CD4-positive, alpha-beta memory T cell (primary cell): ENCODE measurements around the gene TDRD12. TPM values are rescaled to one million over a fixed set of nuclear protein-coding genes. Genes with fewer than 3 reads are reported as not detected.
A peak's percentile ranks its signal among the peaks of the same experiment; 100 is the strongest.
"Not testable (repeated sequence)": the region's sequence is repeated elsewhere in the genome, so short reads cannot be mapped to it uniquely, and the experiment has no call there.

Source experiments
- CTCF ChIA-PET: fragments of 350-600 bp; sonication (Branson Sonifier 250); formaldehyde crosslinking; loops from one replicate; lab custom pipeline; 2021; ENCODE audit warnings: inconsistent platforms; ENCODE audit not compliant: partially characterized antibody; lab: Charles Lee
- POLR2A ChIA-PET: fragments of 350-600 bp; sonication (Branson Sonifier 250); formaldehyde crosslinking; loops from one replicate; lab custom pipeline; 2021; ENCODE audit not compliant: partially characterized antibody; lab: Charles Lee
- DNase-seq, 5 donors: peaks; one replicate each; pipeline versions ENCODE4 v3.0.0 to v3.0.0-alpha.2; 2020 to 2022; ENCODE audit warnings: mixed read lengths in 1 of 5
- H3K27ac ChIP-seq: one replicate; pipeline ENCODE4 v1.7.0; 2013; ENCODE audit warnings: low read depth, low read length
- H3K27me3 ChIP-seq: 2 replicates; pipeline ENCODE4 v1.7.0; 2013; ENCODE audit warnings: mild to moderate bottlenecking, low read length, moderate library complexity; ENCODE audit not compliant: insufficient read depth
- H3K36me3 ChIP-seq: 2 replicates; pipeline ENCODE4 v1.7.0; 2013; ENCODE audit warnings: mild to moderate bottlenecking, low read length, moderate library complexity; ENCODE audit not compliant: insufficient read depth
- H3K4me1 ChIP-seq: 2 replicates; pipeline ENCODE4 v1.7.0; 2013; ENCODE audit warnings: mild to moderate bottlenecking, low read length, moderate library complexity; ENCODE audit not compliant: insufficient read depth
- H3K4me3 ChIP-seq, 2 donors: one replicate each; pipeline ENCODE4 v1.7.0; 2013; ENCODE audit warnings: low read length in 2 of 2, mild to moderate bottlenecking in 1 of 2
- H3K9me3 ChIP-seq, 2 donors: one replicate each; pipeline ENCODE4 v1.7.0; 2013; ENCODE audit warnings: low read length in 2 of 2, control low read depth in 1 of 2; ENCODE audit not compliant: control insufficient read depth in 1 of 2
- H3K27ac Mint-ChIP-seq, 7 donors: one replicate each; pipeline ENCODE4 v1.8.0; 2020 to 2021; ENCODE audit warnings: mixed read lengths in 7 of 7, mild to moderate bottlenecking in 6 of 7, inconsistent platforms in 3 of 7, moderate library complexity in 3 of 7
- H3K27me3 Mint-ChIP-seq, 2 donors: one replicate each; pipeline ENCODE4 v1.8.0; 2020 to 2021; ENCODE audit warnings: mixed read lengths in 2 of 2
- H3K36me3 Mint-ChIP-seq, 2 donors: one replicate each; pipeline ENCODE4 v1.8.0; 2020 to 2021; ENCODE audit warnings: mixed read lengths in 2 of 2, inconsistent platforms in 1 of 2, mild to moderate bottlenecking in 1 of 2
- H3K4me1 Mint-ChIP-seq, 4 donors: one replicate each; pipeline ENCODE4 v1.8.0; 2020 to 2021; ENCODE audit warnings: mixed read lengths in 4 of 4, mild to moderate bottlenecking in 1 of 4
- H3K4me3 Mint-ChIP-seq, 8 donors: one replicate each; pipeline ENCODE4 v1.8.0; 2020 to 2021; ENCODE audit warnings: mixed read lengths in 8 of 8, mild to moderate bottlenecking in 7 of 8, moderate library complexity in 6 of 8, inconsistent platforms in 3 of 8
- H3K9me3 Mint-ChIP-seq, 8 donors: one replicate each; pipeline ENCODE4 v1.8.0; 2020 to 2021; ENCODE audit warnings: mixed read lengths in 8 of 8, mild to moderate bottlenecking in 5 of 8, inconsistent platforms in 3 of 8, moderate library complexity in 1 of 8
- intact Hi-C: fragments of 100-400 bp; cut with micrococcal nuclease; formaldehyde crosslinking; loops from one replicate; pipeline ENCODE4 v1.15.1; 2023
- polyA plus RNA-seq, 2 donors: library from polyadenylated mRNA; unstranded; fragments of 300-500 nt; fragmentation: Illumina TruSeq; gene quantifications; one replicate each; pipeline ENCODE4 v1.2.3, GENCODE V29; 2021
- total RNA-seq, 2 experiments: library from RNA; stranded (reverse); gene quantifications; one replicate each; pipeline ENCODE4 v1.2.3, GENCODE V29; 2021

TDRD12 gene
- total and polyA plus RNA-seq, 4 experiments from 2014 or later: 0.20 to 1.9 (median 0.65) TPM

- peak overlapping the region; percentile 63 for H3K27ac ChIP-seq
Measured at GRCh38 chr19:32693151-32694108, 26.1 kb upstream of the TDRD12 start.

DNA sequence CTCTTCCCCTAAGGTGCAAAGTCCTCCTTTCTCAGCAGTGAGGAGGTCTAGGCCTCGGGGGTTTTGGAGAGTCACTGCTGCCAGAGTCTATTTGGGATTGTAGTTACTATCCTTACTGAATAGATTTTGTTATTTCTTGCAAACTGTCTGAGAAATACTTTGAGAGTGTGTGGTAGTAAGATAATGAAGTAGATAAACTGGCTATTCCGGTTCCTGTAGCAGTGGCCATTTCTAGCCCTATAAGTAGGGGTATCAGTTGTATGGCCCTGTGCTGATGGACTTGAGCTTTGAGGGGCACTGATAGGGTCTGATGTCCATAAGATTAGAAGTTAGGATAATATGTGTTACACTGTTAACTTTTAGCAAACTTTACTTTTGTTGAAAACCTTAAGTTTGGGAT lies 25.3 kb upstream of the TDRD12 start:
- CTCF ChIA-PET, H3K27me3 Mint-ChIP-seq, H3K36me3 ChIP-seq, H3K9me3 ChIP-seq, H3K4me3 ChIP-seq, H3K9me3 Mint-ChIP-seq, H3K27me3 ChIP-seq, H3K27ac ChIP-seq, DNase-seq: not testable (repeated sequence)
- intact Hi-C loops: loop anchor here (5.0 kb wide), 2 partner anchors 388 to 483 kb away; partner anchors contain the start of gene GPATCH1
- H3K4me3 Mint-ChIP-seq: peak overlapping the region; percentile 90 to 94 (median 92)
- POLR2A ChIA-PET: interaction anchor here (1.1 kb wide), 1 partner anchor 277 kb away, joined by 7 read pairs; the partner anchor contains the start of genes CEP89 and FAAP24
- peaks cover 51 to 79% (median 66%) of the 10 kb centered on the region in 4 donors for H3K4me1 Mint-ChIP-seq
- H3K4me1 ChIP-seq: peaks cover 51% of the 10 kb centered on the region
- H3K27ac Mint-ChIP-seq: peak overlapping the region; percentile 19 to 92 (median 76)
- peaks cover 36 to 38% of the 10 kb centered on the region in 2 donors for H3K36me3 Mint-ChIP-seq

More at GRCh38 chr19:32693151-32694108, 26.1 kb upstream of the TDRD12 start:
- Mint-ChIP-seq H3K36me3 (peaks cover 28 to 29% of the 10 kb centered on the region in 2 donors), H3K4me3 (peak overlapping the region; percentile 90 to 94 (median 92)), H3K4me1 (peaks cover 48 to 70% (median 61%) of the 10 kb centered on the region in 4 donors), H3K27ac (peak overlapping the region; percentile 80 to 95 (median 93))
- peak in 3 of 5 donors; percentile 11 to 51 (median 21) for DNase-seq
- H3K9me3 Mint-ChIP-seq, H3K27me3 Mint-ChIP-seq, H3K36me3 ChIP-seq, H3K9me3 ChIP-seq, H3K27me3 ChIP-seq: not testable (repeated sequence)
- ChIA-PET POLR2A (interaction anchor here (0.9 to 1.6 kb wide), 5 partner anchors 18 to 278 kb away, joined by 3 to 14 read pairs (median 4); partner anchors contain the start of genes ANKRD27, CEP89, FAAP24 and PDCD5), CTCF (interaction anchor here (0.6 to 1.4 kb wide), 3 partner anchors 12 to 94 kb away, joined by 3 to 7 read pairs (median 3); no protein-coding TSS in a partner anchor)
- intact Hi-C loops: loop anchor here (5.0 kb wide), 2 partner anchors 389 to 484 kb away; partner anchors contain the start of gene GPATCH1
- H3K4me1 ChIP-seq: peaks cover 51% of the 10 kb centered on the region
- peak overlapping the region; percentile 85 to 89 for H3K4me3 ChIP-seq

DNA sequence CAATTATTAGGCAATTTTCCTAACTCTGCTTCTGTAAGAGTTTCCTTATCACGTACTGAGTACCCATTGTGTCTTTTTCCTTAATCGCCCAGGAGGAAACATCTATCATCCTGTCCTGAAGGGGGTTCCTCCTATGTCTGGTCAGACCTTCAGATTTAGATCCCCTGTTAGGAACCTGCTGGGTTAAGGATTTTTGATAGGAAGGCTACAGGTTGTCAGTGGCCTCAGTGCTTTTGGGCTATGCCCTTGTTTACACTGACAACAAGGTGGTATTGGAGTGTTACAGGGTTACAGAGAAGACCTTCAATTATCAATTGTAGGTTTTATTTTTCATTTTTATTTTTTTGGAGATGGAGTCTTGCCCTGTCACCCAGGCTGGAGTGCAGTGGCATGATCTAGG lies 24.7 kb upstream of the TDRD12 start:
- CTCF ChIA-PET, H3K36me3 ChIP-seq, POLR2A ChIA-PET, H3K9me3 ChIP-seq, H3K4me3 ChIP-seq, H3K27ac ChIP-seq, H3K27me3 Mint-ChIP-seq, H3K9me3 Mint-ChIP-seq, DNase-seq, H3K27me3 ChIP-seq: not testable (repeated sequence)
- H3K4me1 Mint-ChIP-seq: peaks cover 54 to 81% (median 67%) of the 10 kb centered on the region in 4 donors
- peak overlapping the region; percentile 20 to 94 (median 92) for H3K4me3 Mint-ChIP-seq
- H3K27ac Mint-ChIP-seq: peak overlapping the region in 5 of 7 donors; percentile 19 to 80 (median 64)
- H3K4me1 ChIP-seq: peaks cover 51% of the 10 kb centered on the region
- intact Hi-C loops: loop anchor here (5.0 kb wide), 2 partner anchors 387 to 482 kb away; partner anchors contain the start of gene GPATCH1
- peaks cover 39 to 43% of the 10 kb centered on the region in 2 donors for H3K36me3 Mint-ChIP-seq

DNA sequence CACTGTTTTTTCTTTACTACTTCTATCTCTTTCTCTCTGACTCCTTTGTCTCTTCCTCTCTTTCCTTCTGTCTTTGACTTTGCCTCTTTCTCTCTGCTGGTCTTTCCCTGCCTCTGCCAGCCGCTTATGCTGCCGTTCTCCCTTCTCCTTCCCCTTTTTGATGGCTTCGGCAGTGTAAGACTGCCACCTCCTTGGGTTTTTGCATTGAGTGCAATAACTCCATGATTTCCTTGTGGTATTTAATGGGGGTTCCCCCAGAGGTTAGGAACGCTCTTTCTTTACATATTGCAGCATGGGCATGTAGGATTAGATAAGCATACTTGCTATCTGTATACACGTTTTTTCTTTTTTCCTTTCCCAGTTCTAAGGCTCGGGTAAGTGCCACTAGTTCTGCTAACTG lies 24.1 kb upstream of the TDRD12 start:
- H3K27me3 ChIP-seq, H3K36me3 ChIP-seq, POLR2A ChIA-PET, DNase-seq, intact Hi-C loops, H3K9me3 ChIP-seq, H3K27me3 Mint-ChIP-seq, H3K9me3 Mint-ChIP-seq, H3K27ac ChIP-seq, H3K4me3 ChIP-seq, CTCF ChIA-PET: not testable (repeated sequence)
- H3K4me3 Mint-ChIP-seq: peak overlapping the region; percentile 2 to 79 (median 66)
- H3K4me1 Mint-ChIP-seq: peaks cover 54 to 87% (median 68%) of the 10 kb centered on the region in 4 donors
- peak overlapping the region in 5 of 7 donors; percentile 39 to 84 (median 69) for H3K27ac Mint-ChIP-seq
- H3K36me3 Mint-ChIP-seq: peaks cover 43 to 50% of the 10 kb centered on the region in 2 donors
- H3K4me1 ChIP-seq: peaks cover 51% of the 10 kb centered on the region

- H3K27me3 ChIP-seq, H3K9me3 ChIP-seq, H3K27me3 Mint-ChIP-seq, H3K4me3 ChIP-seq, H3K27ac ChIP-seq, POLR2A ChIA-PET, H3K9me3 Mint-ChIP-seq, intact Hi-C loops, CTCF ChIA-PET, H3K36me3 ChIP-seq, DNase-seq: not testable (repeated sequence)
- peaks cover 46% of the 10 kb centered on the region for H3K4me1 ChIP-seq
- Mint-ChIP-seq H3K4me1 (peaks cover 52 to 84% (median 62%) of the 10 kb centered on the region in 4 donors), H3K36me3 (peaks cover 49 to 56% of the 10 kb centered on the region in 2 donors), H3K4me3 (peak overlapping the region in 1 of 8 donors; percentile 33), H3K27ac (peak overlapping the region in 1 of 7 donors; percentile 41)
Measured at GRCh38 chr19:32696771-32697170, 22.8 kb upstream of the TDRD12 start.

DNA sequence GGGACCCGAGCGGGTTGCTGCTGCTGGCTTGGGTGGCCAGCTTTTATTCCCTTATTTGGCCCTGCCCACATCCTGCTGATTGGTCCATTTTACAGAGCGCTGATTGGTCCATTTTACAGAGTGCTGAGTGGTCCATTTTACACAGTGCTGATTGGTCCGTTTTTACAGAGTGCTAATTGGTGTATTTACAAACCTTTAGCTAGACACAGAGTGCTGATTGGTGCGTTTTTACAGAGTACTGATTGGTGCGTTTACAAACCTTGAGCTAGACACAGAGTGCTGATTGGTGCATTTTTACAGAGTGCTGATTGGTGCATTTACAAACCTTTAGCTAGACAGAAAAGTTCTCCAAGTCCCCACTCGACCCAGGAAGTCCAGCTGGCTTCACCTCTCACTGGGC lies 19.4 kb upstream of the TDRD12 start:
- H3K36me3 ChIP-seq, H3K27ac ChIP-seq, DNase-seq, H3K9me3 ChIP-seq, H3K27me3 ChIP-seq, H3K27me3 Mint-ChIP-seq, intact Hi-C loops, H3K4me3 ChIP-seq, POLR2A ChIA-PET, H3K27ac Mint-ChIP-seq: not testable (repeated sequence)
- peaks cover 22% of the 10 kb centered on the region for H3K4me1 ChIP-seq
- H3K4me1 Mint-ChIP-seq: peaks cover 29 to 62% (median 45%) of the 10 kb centered on the region in 4 donors
- CTCF ChIA-PET: interaction anchor here (1.2 kb wide), 2 partner anchors 9 to 276 kb away, joined by 3 to 4 read pairs; no protein-coding TSS in a partner anchor
- peak overlapping the region in 1 of 8 donors; percentile 8 for H3K4me3 Mint-ChIP-seq
- peaks cover 0 to 20% (median 9%) of the 10 kb centered on the region in 8 donors for H3K9me3 Mint-ChIP-seq
- H3K36me3 Mint-ChIP-seq: peaks cover 50 to 83% of the 10 kb centered on the region in 2 donors

DNA sequence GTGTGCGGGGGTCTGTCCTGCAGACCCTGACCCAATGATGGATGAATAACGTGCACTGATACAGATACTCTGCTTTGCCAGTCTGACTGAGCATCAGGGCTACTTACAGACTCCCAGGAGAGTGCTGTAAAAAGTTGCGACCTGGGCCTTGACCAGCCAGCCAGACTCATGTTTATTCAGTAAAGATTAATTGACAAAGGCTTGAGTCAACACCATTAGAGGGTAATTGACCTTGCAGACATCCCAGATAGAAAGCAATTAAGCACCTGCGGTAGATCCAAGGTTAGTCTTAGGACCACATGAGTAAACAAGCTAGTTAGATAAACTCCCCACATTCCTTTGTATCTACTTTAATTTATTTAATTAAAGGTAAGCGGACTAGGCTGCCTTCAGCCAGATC lies 17.6 kb upstream of the TDRD12 start:
- H3K27ac Mint-ChIP-seq: no peak overlapping the region
- Histone ChIP-seq H3K4me3 (no peak overlapping the region), H3K36me3 (no peaks in the 10 kb centered on the region), H3K9me3 (no peaks in the 10 kb centered on the region), H3K27me3 (no peaks in the 10 kb centered on the region), H3K4me1 (peaks cover 14% of the 10 kb centered on the region), H3K27ac (no peak overlapping the region)
- peaks cover 50 to 72% of the 10 kb centered on the region in 2 donors for H3K36me3 Mint-ChIP-seq
- ChIA-PET CTCF (no interaction called here), POLR2A (interaction anchor here (0.6 kb wide), 1 partner anchor 19 kb away, joined by 3 read pairs; no protein-coding TSS in a partner anchor)
- no peaks in the 10 kb centered on the region for H3K27me3 Mint-ChIP-seq
- H3K4me1 Mint-ChIP-seq: peaks cover 22 to 48% (median 32%) of the 10 kb centered on the region in 4 donors
- DNase-seq: no peak
- H3K9me3 Mint-ChIP-seq: peaks cover 0 to 20% (median 9%) of the 10 kb centered on the region in 8 donors
- no peak overlapping the region for H3K4me3 Mint-ChIP-seq
- intact Hi-C loops: no loop called here
